HUES6 (cell line): ENCODE measurements around the gene FHIP1A.

Experiments used
- H3K27ac ChIP-seq: 2 replicates; pipeline ENCODE4 v1.7.0; 2013; ENCODE audit warnings: low read depth, mild to moderate bottlenecking, low read length, inconsistent platforms
- H3K27me3 ChIP-seq: 2 replicates; pipeline ENCODE4 v1.6.1; 2013; ENCODE audit warnings: low read length; ENCODE audit not compliant: control insufficient read depth, insufficient read depth
- H3K36me3 ChIP-seq: 2 replicates; pipeline ENCODE4 v1.6.1; 2013; ENCODE audit warnings: low read length; ENCODE audit not compliant: control insufficient read depth, insufficient read depth
- H3K4me1 ChIP-seq: 2 replicates; pipeline ENCODE4 v1.6.1; 2013; ENCODE audit warnings: low read length; ENCODE audit not compliant: control insufficient read depth, insufficient read depth
- H3K4me3 ChIP-seq: 2 replicates; pipeline ENCODE4 v1.5.1; 2013; ENCODE audit warnings: low read depth, low read length
- H3K9ac ChIP-seq: one replicate; pipeline ENCODE4 v1.6.1; 2013; ENCODE audit warnings: mild to moderate bottlenecking, low read length
- H3K9me3 ChIP-seq: 2 replicates; pipeline ENCODE4 v1.6.1; 2013; ENCODE audit warnings: low read depth, low read length; ENCODE audit not compliant: control insufficient read depth, insufficient read depth

Gene FHIP1A

DNA sequence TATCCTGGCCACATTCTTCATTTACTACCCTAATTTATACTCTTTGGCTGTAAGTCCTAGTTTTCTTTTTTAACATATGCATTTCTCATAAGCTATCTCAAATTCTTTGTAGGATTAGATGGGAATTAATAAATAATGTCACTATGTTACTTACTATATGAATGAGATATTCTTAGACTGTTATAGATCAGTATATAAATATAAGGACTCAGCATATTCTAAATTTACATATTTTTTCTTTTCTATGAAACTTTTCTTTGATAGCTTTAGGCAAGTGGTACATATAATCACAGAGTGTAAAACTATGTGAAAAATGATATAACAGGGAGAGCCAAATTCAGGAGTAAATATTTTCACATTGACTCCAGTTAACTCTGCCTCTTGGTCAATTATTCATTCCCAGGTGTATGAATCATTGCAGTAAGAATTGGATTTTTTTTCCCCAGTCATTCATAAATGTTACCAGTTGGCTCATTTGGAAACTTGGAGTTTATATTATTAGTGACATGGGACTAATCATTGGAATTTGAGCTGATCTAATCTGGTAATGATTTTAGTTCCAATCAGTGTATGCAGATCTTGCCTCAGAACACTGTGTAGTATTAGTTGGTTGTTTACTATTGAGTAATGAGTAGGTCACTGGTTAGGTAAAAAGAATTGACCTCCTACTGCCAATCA is 25.3 kb downstream of the FHIP1A start:
- no peak overlapping the region for H3K4me3 ChIP-seq
- no peaks in the 10 kb centered on the region for H3K27me3 ChIP-seq
- H3K36me3 ChIP-seq, result no peaks in the 10 kb centered on the region
- H3K27ac ChIP-seq, result no peak overlapping the region
- H3K9ac ChIP-seq, result no peak overlapping the region
- H3K9me3 ChIP-seq, result no peaks in the 10 kb centered on the region
- H3K4me1 ChIP-seq, result peaks cover 31% of the 10 kb centered on the region

DNA sequence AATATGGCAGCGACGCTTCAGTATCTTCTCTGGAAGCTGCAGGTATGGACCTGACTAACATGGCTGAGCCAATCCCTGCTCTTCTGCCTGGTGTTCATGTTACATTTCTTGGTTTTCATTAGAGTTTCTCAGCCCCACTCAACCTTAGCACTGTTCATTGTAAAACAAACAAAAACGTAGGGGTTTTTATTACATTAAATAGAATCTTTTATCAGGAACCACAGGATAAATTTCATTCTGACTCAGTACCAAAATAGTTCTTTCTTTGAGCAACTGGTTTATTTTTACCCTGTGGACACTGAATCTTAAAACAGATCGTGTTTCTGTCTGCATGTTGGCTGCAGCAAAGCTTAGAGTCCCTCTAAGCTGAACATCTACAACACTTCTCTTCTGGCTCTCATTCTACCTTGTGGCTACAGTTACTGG is 27.1 kb downstream of the FHIP1A start:
- H3K27me3 ChIP-seq, result no peaks in the 10 kb centered on the region
- peaks cover 20% of the 10 kb centered on the region; the same call in 1 of the 2 replicates for H3K4me1 ChIP-seq
- H3K9ac ChIP-seq, result no peak overlapping the region
- no peaks in the 10 kb centered on the region for H3K9me3 ChIP-seq
- no peak overlapping the region for H3K4me3 ChIP-seq
- H3K27ac ChIP-seq, result no peak overlapping the region
- no peaks in the 10 kb centered on the region for H3K36me3 ChIP-seq

DNA sequence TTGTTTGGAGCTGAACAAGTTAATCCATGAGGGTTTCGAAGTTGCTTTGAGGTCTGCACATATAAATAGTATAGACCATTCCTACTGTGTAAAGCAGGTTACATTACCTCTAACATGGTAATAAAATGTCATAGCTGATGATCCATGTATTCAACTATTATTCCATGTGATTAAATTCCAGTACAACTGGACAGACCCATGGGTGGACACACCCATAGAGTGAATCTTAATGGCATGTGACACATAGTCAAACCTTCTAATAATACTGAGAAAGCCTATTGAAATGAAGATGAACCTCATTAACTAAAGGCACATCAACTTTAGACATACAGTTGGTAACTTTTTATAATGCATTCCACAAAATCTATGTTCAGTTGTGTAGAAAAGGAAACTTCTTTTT is 28.5 kb downstream of the FHIP1A start:
- H3K9me3 ChIP-seq, result no peaks in the 10 kb centered on the region
- no peak overlapping the region for H3K4me3 ChIP-seq
- no peak overlapping the region for H3K9ac ChIP-seq
- H3K4me1 ChIP-seq, result peaks cover 11% of the 10 kb centered on the region; the same call in 1 of the 2 replicates
- no peaks in the 10 kb centered on the region for H3K36me3 ChIP-seq
- no peaks in the 10 kb centered on the region for H3K27me3 ChIP-seq
- H3K27ac ChIP-seq, result no peak overlapping the region

DNA sequence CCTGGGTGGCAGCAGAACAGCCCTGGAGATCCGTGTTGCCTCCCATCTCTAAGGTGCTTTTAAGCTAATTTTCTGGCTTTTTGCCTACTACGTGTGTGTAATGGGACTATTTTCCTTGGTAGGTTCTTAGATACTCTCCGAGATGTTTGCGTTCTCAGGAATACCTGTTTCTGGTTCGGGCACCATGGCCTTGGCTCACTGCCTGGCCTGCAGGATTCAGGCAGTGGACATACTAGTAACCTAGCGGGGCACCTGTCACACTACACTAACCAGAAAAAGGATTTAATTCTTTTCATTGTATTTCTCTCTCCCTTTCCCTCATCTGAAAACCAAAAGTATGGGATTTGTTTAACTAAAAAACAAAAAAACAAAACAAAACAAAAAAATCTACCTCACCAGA is 29.2 kb downstream of the FHIP1A start:
- H3K27ac ChIP-seq, result no peak overlapping the region
- peaks cover 10% of the 10 kb centered on the region for H3K4me1 ChIP-seq
- H3K9me3 ChIP-seq, result no peaks in the 10 kb centered on the region
- no peaks in the 10 kb centered on the region for H3K27me3 ChIP-seq
- H3K4me3 ChIP-seq, result no peak overlapping the region
- no peaks in the 10 kb centered on the region for H3K36me3 ChIP-seq
- no peak overlapping the region for H3K9ac ChIP-seq

DNA sequence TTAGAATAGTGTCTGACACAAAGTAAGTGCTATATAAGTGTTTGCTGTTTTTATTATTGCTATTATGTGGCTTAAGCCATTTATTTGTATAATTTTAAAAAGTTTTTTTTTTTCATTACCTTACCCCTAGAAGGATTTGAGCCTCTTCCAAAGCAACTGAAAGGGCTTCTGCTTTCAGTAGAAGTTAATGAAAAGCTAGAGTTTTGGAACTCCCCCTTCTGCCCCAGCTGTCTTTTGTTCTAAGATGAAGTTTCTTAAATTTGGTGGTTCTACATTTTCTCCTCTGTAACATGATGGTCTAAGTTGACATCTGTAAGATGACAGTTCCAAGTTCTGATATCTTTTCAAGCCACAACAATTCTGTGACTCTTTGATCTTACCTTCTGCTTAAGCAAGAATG is 30.3 kb downstream of the FHIP1A start:
- H3K4me1 ChIP-seq, result peaks cover 19% of the 10 kb centered on the region
- no peak overlapping the region for H3K9ac ChIP-seq
- H3K36me3 ChIP-seq, result no peaks in the 10 kb centered on the region
- H3K9me3 ChIP-seq, result no peaks in the 10 kb centered on the region
- H3K27ac ChIP-seq, result no peak overlapping the region
- no peak overlapping the region for H3K4me3 ChIP-seq
- H3K27me3 ChIP-seq, result no peaks in the 10 kb centered on the region

DNA sequence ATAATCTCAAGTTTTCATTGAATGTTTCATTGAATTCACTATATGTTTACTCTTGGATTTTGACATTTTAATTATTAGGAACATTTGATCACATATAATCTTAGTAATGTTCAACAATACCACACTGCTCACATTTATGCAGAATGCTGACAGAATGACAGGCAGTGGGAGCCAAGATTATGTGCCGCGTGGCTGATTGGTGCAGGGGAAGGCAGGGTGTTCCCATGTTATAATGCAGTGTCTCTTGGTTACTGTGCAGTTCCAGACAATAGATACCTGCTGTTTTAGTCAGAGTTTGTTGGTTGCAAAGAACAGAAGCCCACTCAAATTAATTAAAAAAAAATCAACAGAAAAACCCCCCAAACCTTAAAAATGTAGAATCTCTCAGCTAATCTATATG is 33.0 kb downstream of the FHIP1A start:
- Histone ChIP-seq H3K9me3 (no peaks in the 10 kb centered on the region), H3K4me3 (no peak overlapping the region), H3K27ac (no peak overlapping the region), H3K9ac (no peak overlapping the region), H3K4me1 (peaks cover 19% of the 10 kb centered on the region), H3K36me3 (no peaks in the 10 kb centered on the region), H3K27me3 (no peaks in the 10 kb centered on the region)

DNA sequence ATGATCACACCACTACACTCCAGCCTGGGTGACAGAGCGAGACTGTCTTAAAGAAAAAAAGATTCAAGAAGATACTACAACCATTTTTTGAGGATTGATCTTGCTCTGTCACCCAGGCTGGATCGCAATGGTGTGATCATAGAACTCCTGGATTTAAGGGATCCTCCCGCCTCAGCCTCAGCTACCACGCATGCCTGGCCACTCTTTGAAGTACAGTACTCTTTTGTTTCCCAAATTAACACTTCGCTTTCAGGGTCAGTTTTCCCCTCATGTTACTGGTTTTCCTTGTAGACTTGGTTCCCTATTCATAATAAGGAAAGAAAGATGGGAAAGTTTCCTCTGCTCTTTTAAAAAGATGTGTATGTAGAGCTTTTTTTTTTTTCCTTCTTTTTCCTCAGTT is 34.3 kb downstream of the FHIP1A start:
- Histone ChIP-seq H3K9me3 (no peaks in the 10 kb centered on the region), H3K27ac (no peak overlapping the region), H3K36me3 (no peaks in the 10 kb centered on the region), H3K4me3 (no peak overlapping the region), H3K27me3 (no peaks in the 10 kb centered on the region), H3K9ac (no peak overlapping the region), H3K4me1 (peaks cover 19% of the 10 kb centered on the region)

DNA sequence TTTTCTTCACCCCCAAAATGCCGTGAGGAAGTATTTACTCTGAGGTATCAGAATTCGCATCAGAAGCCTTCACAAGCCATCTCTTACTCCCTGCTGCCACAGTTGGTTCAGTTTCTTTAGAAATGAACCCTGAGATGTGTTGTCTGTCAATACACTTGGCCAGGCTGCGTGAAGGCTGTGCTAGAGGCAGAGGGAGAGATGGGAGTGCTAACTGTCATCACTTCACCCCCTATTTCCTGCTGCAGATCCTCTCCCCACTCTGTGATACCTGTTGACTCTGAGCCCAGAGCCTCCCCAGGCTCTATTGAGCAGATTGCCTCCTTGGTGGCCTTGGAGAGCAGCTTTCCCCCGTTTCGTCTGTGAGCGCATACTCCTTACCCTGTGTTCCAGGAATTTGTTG is 34.8 kb downstream of the FHIP1A start:
- Histone ChIP-seq H3K9ac (no peak overlapping the region), H3K9me3 (no peaks in the 10 kb centered on the region), H3K4me1 (peaks cover 19% of the 10 kb centered on the region), H3K27me3 (no peaks in the 10 kb centered on the region), H3K4me3 (no peak overlapping the region), H3K36me3 (no peaks in the 10 kb centered on the region), H3K27ac (no peak overlapping the region)

DNA sequence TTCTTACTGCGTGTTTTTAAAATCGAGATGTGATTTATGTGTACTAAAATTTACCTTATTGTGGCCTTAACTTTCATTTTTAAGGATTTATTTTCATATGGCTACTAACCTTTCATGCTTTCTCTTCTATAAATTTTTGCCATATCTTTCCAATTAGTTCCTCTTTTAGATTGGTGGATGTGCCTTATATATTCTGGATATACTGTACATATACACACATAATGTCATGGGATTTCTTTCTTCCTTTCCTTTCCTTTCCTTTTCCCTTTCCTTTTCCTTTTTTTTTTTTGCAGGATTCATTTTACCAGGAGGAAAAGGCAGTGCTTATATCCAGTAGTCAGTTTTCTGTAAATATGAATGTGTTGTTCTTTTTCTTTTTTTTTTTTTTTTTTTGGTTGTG is 37.2 kb downstream of the FHIP1A start:
- Histone ChIP-seq H3K4me3 (no peak overlapping the region), H3K27ac (no peak overlapping the region), H3K27me3 (no peaks in the 10 kb centered on the region), H3K9me3 (no peaks in the 10 kb centered on the region), H3K4me1 (peaks cover 13% of the 10 kb centered on the region), H3K36me3 (no peaks in the 10 kb centered on the region), H3K9ac (no peak overlapping the region)

DNA sequence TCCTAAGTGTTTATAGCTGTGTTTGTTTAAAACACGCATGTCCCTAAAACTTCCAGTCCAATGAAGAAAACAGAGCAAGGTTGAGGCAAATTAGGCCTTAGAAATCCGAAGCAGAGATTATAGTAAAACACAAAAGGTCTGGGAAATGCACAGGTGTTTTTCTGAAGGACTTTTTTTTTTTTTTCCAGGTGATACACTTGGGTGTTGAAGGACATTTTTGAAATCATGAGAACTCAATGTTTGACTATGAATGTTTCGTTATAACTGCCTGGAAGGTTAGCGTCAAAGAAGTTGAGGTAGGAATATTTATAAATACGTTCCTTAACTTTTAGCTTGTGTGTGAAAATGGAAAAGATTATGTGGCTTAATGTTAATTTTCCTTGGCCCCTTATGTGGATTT is 45.5 kb downstream of the FHIP1A start:
- Histone ChIP-seq H3K9ac (no peak overlapping the region), H3K27me3 (no peaks in the 10 kb centered on the region), H3K4me1 (peaks cover 18% of the 10 kb centered on the region), H3K36me3 (no peaks in the 10 kb centered on the region), H3K4me3 (no peak overlapping the region), H3K9me3 (no peaks in the 10 kb centered on the region), H3K27ac (no peak overlapping the region)

DNA sequence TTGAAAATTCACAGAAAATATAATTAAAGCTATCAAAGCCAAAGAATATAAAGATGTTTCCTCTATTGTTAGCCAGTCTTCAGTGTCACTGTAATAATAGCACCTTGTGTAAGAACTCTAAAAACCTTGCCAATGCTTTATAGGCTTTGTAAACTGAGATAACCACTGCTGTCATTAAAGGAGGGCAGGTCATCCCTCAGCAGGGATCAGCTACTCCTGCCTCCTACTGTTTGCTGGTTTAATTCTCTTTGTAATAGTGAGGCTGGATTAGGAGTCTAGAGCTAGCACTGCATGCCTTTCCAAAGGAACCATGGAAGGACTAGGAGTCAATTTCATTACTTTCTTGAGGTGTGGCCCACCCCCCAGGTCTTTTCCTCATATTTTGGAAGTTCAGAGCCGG is 46.2 kb downstream of the FHIP1A start:
- Histone ChIP-seq H3K9ac (no peak overlapping the region), H3K27me3 (no peaks in the 10 kb centered on the region), H3K4me1 (peaks cover 19% of the 10 kb centered on the region), H3K4me3 (no peak overlapping the region), H3K9me3 (no peaks in the 10 kb centered on the region), H3K36me3 (no peaks in the 10 kb centered on the region), H3K27ac (no peak overlapping the region)

DNA sequence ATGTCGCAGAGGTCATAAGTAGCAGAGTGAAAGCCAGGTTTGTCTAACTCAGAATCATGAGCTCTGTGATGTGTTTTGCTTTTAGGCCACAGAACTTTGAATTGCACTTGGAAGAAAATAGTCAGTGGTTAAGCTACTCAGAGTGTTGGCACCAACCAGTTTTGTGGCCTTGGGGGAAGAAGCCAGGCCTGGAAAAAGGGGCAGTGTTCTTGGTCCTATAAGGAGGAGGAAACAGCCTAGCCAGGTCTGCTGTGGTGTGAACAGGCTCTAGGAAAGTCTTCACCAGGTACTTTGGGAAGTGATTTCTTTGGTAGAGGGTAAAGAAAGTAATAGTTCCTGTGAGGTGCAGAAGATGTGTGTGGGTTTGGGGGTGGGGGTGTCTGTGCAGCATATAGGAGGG is 49.2 kb downstream of the FHIP1A start:
- no peak overlapping the region for H3K4me3 ChIP-seq
- H3K9me3 ChIP-seq, result no peaks in the 10 kb centered on the region
- H3K27me3 ChIP-seq, result no peaks in the 10 kb centered on the region
- peaks cover 19% of the 10 kb centered on the region for H3K4me1 ChIP-seq
- H3K9ac ChIP-seq, result no peak overlapping the region
- no peaks in the 10 kb centered on the region for H3K36me3 ChIP-seq
- no peak overlapping the region for H3K27ac ChIP-seq
